ENCODE measurements around the gene PIBF1.

DNA sequence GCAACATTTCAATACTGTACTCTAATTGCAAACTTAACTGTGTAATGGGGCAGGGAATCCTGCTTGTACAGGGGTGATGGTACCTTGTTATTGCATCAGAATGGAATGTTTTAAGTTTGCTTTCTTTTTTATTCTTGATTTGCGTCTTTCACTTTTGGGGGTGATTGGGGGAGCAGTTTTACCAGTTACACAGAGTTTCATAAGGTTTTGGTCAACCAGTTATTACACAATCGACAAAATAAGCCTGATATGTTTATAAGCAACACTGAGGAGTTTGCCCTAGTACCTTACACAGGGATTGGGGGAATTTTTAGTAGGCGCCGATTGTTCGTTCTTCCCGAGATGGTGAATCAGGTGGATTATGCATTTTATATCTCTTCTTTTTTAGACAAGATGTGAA is 279.5 kb downstream of the PIBF1 start:
- TF ChIP-seq POLR2AphosphoS5 (IDR thresholded peaks at IDR 0.05; ENCODE audit: insufficient read depth in 1 of 2, low read depth in 1 of 2) = no peak
- TF ChIP-seq, protein P1, sequence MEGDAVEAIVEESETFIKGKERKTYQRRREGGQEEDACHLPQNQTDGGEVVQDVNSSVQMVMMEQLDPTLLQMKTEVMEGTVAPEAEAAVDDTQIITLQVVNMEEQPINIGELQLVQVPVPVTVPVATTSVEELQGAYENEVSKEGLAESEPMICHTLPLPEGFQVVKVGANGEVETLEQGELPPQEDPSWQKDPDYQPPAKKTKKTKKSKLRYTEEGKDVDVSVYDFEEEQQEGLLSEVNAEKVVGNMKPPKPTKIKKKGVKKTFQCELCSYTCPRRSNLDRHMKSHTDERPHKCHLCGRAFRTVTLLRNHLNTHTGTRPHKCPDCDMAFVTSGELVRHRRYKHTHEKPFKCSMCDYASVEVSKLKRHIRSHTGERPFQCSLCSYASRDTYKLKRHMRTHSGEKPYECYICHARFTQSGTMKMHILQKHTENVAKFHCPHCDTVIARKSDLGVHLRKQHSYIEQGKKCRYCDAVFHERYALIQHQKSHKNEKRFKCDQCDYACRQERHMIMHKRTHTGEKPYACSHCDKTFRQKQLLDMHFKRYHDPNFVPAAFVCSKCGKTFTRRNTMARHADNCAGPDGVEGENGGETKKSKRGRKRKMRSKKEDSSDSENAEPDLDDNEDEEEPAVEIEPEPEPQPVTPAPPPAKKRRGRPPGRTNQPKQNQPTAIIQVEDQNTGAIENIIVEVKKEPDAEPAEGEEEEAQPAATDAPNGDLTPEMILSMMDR (IDR thresholded peaks at IDR 0.05) = no peak
- TF ChIP-seq POLR2A (IDR thresholded peaks at IDR 0.05) = no peak

Data from vagina (tissue), 2 donors.